NCI-H82 (cell line): ENCODE results near the gene NID2.

Source experiments
- DNase-seq: peaks from one replicate; lab custom pipeline; 2025; lab: John Stamatoyannopoulos, UW

Gene NID2

DNA sequence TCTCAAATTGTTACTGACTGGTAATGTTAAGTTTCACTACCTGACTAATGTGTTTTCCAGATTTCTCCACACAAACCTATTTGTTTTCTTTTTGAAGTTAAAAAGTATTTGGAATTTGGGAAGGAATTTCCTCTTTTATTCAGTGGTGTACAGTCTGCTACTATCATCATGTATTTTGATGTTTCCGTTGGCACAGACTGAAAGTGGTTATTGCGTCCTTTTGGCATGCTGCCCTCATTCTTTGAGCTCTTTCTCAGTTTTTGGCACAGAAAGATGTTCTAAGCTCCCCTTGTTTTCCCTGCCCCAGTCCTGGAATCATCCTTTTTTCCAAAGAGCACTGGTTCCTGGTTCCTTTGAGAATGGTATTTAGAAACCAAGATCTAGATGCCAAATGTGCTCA, 110.9 kb downstream of the NID2 start:
- no peak for DNase-seq
